H1 (cell line): Measurements from ENCODE around the gene ANKLE1. TPM values are rescaled to one million over a fixed set of nuclear protein-coding genes. Genes with fewer than 3 reads are reported as not detected.

Source experiments
- CHD7 ChIP-seq: fragments of 300-600 bp; sonication (generic); IDR thresholded peaks from 2 replicates; pipeline ENCODE4 v1.7.1; 2012; ENCODE audit warnings: low read length, moderate library complexity, mild to moderate bottlenecking, inconsistent platforms; ENCODE audit not compliant: insufficient replicate concordance
- HDAC2 ChIP-seq, 2 experiments: fragments of 300-600 bp in 1 of 2; sonication (generic) in 1 of 2; IDR thresholded peaks; 2 replicates each; pipeline ENCODE4 v1.6.1; 2011 to 2012; ENCODE audit warnings: low read depth in 2 of 2, low read length in 2 of 2, mild to moderate bottlenecking in 2 of 2, moderate library complexity in 2 of 2, borderline replicate concordance in 1 of 2, inconsistent platforms in 1 of 2
- KDM1A ChIP-seq: fragments of 200-600, 300-600 bp; sonication (generic); IDR thresholded peaks from 2 replicates; pipeline ENCODE4 v1.7.1; 2016; ENCODE audit warnings: mild to moderate bottlenecking, low read length, borderline replicate concordance
- MAX ChIP-seq: IDR thresholded peaks from 2 replicates; pipeline ENCODE4 v1.6.1; 2012; ENCODE audit warnings: inconsistent platforms
- polyA plus RNA-seq, 7 experiments: library from polyadenylated mRNA; depleted of rRNA in 3 of 7; stranded (reverse) in 5 of 7; unstranded in 2 of 7; fragments of >200 nt in 5 of 7; fragments of 200-250 nt in 2 of 7; gene quantifications; 1 replicate in 5 of 7; 2 replicates in 1 of 7; 4 replicates in 1 of 7; pipeline versions ENCODE4 v1.2.1 to v1.2.3, GENCODE V29; 2011 to 2013; ENCODE audit warnings: missing spikeins in 2 of 7, mixed read lengths in 2 of 7
- total RNA-seq: library from RNA; stranded (reverse); fragmentation: NEBNext Ultra II Directional; extraction: Animal tissue kit (Norgen Biotek cat#: 25700); gene quantifications from 2 replicates; pipeline ENCODE4 v1.2.1, GENCODE V29; 2021

The ANKLE1 gene
- total and polyA plus RNA-seq, 2 of the 8 experiments (the other 6 are each of a cell fraction or from before 2014, with no cell fraction given) = 6.1 to 9.6 TPM

- TF ChIP-seq CHD7 (no peak), MAX (no peak), HDAC2 (IDR thresholded peaks at IDR 0.05; ENCODE audit: borderline replicate concordance in 1 of 2, low read depth in 2 of 2, low read length in 2 of 2) (peak in 1 of 2 experiments; percentile 59; a peak in 1 of 4 replicates), KDM1A (peak; percentile 96)
These were observed 52.1 kb downstream of the ANKLE1 start (continued) for GRCh38 chr19:17333611-17334413.
